ENCODE data around the gene KLHDC10.

- TF ChIP-seq EZH2phosphoT487 (IDR thresholded peaks at IDR 0.05; ENCODE audit: borderline replicate concordance, low read length) (no peak), CTCF (conservative IDR thresholded peaks at IDR 0.05; ENCODE audit: low read depth, low read length) (no peak)
Observed at GRCh38 chr7:130112093-130112492, 41.8 kb downstream of the KLHDC10 start.
